Uterus (tissue), 4 donors: ENCODE data around the gene KDM6B. TPM values are rescaled to one million over a fixed set of nuclear protein-coding genes. Genes with fewer than 3 reads are reported as not detected.

Source experiments
- DNase-seq, 2 donors: peaks; one replicate each; pipeline ENCODE4 v3.0.0-alpha.2; 2019 to 2020
- H3K27ac ChIP-seq, 2 donors: fragments of 200-600 bp; sonication (generic); 1 replicate in 1 of 2; 2 replicates in 1 of 2; pipeline ENCODE4 v1.5.1; 2016 to 2018
- H3K27me3 ChIP-seq, 2 donors: fragments of 200-600 bp; sonication (generic); one replicate each; pipeline ENCODE4 v1.5.1; 2018 to 2019; ENCODE audit warnings: control low read depth in 1 of 2
- H3K36me3 ChIP-seq, 2 donors: fragments of 200-600 bp; sonication (generic); one replicate each; pipeline ENCODE4 v1.5.1; 2019; ENCODE audit warnings: control low read depth in 1 of 2
- H3K4me1 ChIP-seq, 2 donors: fragments of 200-600 bp; sonication (generic); one replicate each; pipeline ENCODE4 v1.5.1; 2018 to 2019; ENCODE audit warnings: control low read depth in 1 of 2
- H3K4me3 ChIP-seq, 2 donors: fragments of 200-600 bp; sonication (generic); 1 replicate in 1 of 2; 2 replicates in 1 of 2; pipeline ENCODE4 v1.5.1; 2018 to 2019; ENCODE audit warnings: mild to moderate bottlenecking in 1 of 2
- H3K9me3 ChIP-seq, 2 donors: fragments of 200-600 bp; sonication (generic); one replicate each; pipeline ENCODE4 v1.5.1; 2019; ENCODE audit warnings: control low read depth in 1 of 2
- POLR2A ChIP-seq, 2 donors: fragments of 450-650 bp; IDR thresholded peaks; one replicate each; pipeline ENCODE4 v1.6.1; 2016; ENCODE audit warnings: antibody characterized with exemption in 2 of 2, mild to moderate bottlenecking in 1 of 2, moderate library complexity in 1 of 2
- intact Hi-C: fragments of 100-400 bp; cut with DNase I; formaldehyde crosslinking; loops from one replicate; pipeline ENCODE4 v1.15.1; 2023; ENCODE audit warnings: low total_unique reads
- total RNA-seq, 4 donors: library from RNA; depleted of rRNA in 3 of 4; stranded (reverse); fragments of >200 nt in 3 of 4; gene quantifications; one replicate each; pipeline versions ENCODE4 v1.1.0 to v1.2.4, GENCODE V29; 2014 to 2023
- TF ChIP-seq, protein P1 (sequence below), 4 experiments: fragments of 200-600 bp in 2 of 4; fragments of 450-650 bp in 2 of 4; sonication (generic) in 2 of 4; IDR thresholded peaks; one replicate each; pipeline ENCODE4 v1.5.1; 2016 to 2019; ENCODE audit warnings: antibody characterized with exemption in 4 of 4, mild to moderate bottlenecking in 2 of 4, moderate library complexity in 1 of 4
- donor health status: DM: yes; HTN: yes; CAD: no.

The KDM6B gene
- total RNA-seq, 4 donors from 2014 or later = 2.6 to 47.9 (median 4.4) TPM

- H3K4me3 ChIP-seq = peak overlapping the region; percentile 6 to 10
- no peaks in the 10 kb centered on the region for H3K9me3 ChIP-seq
- DNase-seq = peak in 1 of 2 donors; percentile 55
- peaks cover 0 to 9% of the 10 kb centered on the region in 2 donors for H3K4me1 ChIP-seq
- no peaks in the 10 kb centered on the region for H3K27me3 ChIP-seq
- TF ChIP-seq POLR2A (IDR thresholded peaks at IDR 0.05) = no peak
- TF ChIP-seq, protein P1, sequence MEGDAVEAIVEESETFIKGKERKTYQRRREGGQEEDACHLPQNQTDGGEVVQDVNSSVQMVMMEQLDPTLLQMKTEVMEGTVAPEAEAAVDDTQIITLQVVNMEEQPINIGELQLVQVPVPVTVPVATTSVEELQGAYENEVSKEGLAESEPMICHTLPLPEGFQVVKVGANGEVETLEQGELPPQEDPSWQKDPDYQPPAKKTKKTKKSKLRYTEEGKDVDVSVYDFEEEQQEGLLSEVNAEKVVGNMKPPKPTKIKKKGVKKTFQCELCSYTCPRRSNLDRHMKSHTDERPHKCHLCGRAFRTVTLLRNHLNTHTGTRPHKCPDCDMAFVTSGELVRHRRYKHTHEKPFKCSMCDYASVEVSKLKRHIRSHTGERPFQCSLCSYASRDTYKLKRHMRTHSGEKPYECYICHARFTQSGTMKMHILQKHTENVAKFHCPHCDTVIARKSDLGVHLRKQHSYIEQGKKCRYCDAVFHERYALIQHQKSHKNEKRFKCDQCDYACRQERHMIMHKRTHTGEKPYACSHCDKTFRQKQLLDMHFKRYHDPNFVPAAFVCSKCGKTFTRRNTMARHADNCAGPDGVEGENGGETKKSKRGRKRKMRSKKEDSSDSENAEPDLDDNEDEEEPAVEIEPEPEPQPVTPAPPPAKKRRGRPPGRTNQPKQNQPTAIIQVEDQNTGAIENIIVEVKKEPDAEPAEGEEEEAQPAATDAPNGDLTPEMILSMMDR (IDR thresholded peaks at IDR 0.05) = no peak
- peak overlapping the region; percentile 90 to 98 for H3K27ac ChIP-seq
- no peaks in the 10 kb centered on the region for H3K36me3 ChIP-seq
- intact Hi-C loops = no loop called here
Observed at GRCh38 chr17:7855660-7856010, 21.6 kb downstream of the KDM6B start.

GRCh38 chr17:7856011-7856810, 22.2 kb downstream of the KDM6B start:
- Histone ChIP-seq H3K4me1 (peaks cover 0 to 9% of the 10 kb centered on the region in 2 donors), H3K36me3 (no peaks in the 10 kb centered on the region), H3K27ac (peak overlapping the region; percentile 90 to 98), H3K4me3 (peak overlapping the region; percentile 58 to 80), H3K27me3 (no peaks in the 10 kb centered on the region), H3K9me3 (no peaks in the 10 kb centered on the region)
- TF ChIP-seq, protein P1 (IDR thresholded peaks at IDR 0.05) = no peak
- TF ChIP-seq POLR2A (IDR thresholded peaks at IDR 0.05) = no peak
- peak; percentile 62 to 76 for DNase-seq
- intact Hi-C loops = no loop called here

DNA sequence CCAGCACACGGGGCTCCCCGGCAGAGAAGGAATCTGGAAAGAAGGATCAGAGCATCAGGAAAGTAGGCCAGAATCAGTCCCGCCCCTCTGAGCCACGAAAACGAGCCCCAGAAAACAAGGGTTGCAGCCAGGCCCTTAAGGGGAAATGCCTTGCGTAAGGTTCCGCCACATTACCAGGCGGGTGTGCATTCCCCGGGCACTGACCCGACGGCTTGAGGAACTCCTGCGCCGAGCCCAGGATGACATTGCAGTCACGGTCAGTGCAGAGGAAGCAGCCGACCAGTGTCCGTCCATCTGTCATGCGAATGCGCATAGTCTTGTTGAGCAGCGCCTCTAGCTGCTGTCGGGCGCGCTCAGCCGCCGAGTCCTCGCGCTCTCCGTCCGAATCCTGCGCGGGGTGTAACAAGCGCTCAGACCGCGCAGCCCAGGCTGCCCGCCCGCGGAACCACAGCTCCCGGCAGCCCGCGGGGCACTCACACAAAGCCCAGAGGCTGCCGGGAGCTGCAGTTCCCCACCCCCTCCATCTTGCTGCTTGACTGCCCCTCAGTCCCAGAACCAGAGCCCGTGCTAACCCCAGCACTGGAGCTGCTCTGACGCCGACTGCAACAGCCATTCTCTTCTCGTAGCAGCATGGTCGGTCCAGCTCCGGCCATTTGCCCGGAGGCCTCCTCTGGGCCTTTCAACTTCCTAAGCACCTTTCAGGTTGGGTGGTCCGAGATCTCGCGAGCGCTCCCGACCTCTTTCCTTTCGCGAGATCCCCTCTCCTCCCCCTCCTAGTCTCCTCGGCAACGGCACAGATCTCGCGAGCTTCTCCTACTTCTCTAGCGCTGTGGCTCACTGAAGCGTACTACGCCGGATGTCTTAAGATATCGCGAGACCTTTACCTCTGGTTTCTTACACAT, 23.0 kb downstream of the KDM6B start, which contains the start of gene NAA38:
Gene NAA38 (minus strand): TSS at position 749 of the 902 bp plus-strand sequence. CDS start 96 bp downstream, at position 653.
- no peaks in the 10 kb centered on the region for H3K36me3 ChIP-seq
- peak in 1 of 2 donors; percentile 64 for TF ChIP-seq POLR2A (IDR thresholded peaks at IDR 0.05)
- TF ChIP-seq, protein P1 (IDR thresholded peaks at IDR 0.05) = peak; percentile 67 to 77 (median 72)
- DNase-seq = peak; percentile 96 to 99
- no peaks in the 10 kb centered on the region for H3K9me3 ChIP-seq
- peaks cover 0 to 9% of the 10 kb centered on the region in 2 donors for H3K4me1 ChIP-seq
- intact Hi-C loops = no loop called here
- H3K27ac ChIP-seq = peak within 1 kb of the TSS; percentile 90 to 98
- H3K4me3 ChIP-seq = peak within 1 kb of the TSS; percentile 58 to 80
- H3K27me3 ChIP-seq = no peaks in the 10 kb centered on the region

DNA sequence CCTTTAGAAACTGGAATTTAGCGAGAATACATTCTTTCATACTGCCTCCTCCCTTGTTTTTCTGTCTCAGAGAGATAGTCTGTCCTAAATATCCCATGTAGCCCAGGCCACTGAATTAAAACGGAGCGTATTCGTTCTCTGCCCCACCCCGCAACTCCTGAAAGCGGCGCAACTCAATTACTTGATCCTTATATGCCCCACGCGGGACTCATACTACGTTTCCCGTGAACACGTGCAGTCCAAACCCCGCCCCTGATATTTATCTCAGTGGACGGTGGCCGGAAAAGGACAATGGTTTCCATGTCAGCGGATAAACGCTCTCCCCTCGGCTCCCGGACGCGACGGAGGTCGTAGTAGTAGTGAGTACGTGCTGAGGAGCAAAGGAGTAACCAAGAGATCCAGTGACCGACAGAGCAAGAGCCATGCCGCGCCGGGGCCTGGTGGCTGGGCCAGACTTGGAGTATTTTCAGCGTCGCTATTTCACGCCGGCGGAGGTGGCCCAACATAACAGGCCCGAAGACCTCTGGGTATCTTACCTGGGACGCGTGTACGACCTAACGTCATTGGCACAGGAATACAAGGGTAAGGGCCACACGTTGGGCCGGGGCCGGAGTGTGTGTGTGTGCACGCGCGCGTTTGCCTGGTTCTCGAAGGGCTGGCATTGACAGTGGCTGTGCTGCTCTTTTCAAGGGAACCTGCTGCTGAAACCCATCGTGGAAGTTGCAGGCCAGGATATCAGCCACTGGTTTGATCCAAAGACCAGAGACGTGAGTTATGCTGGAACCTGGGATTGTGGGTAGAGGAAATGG, 23.9 kb downstream of the KDM6B start, which contains the start of gene CYB5D1:
Gene CYB5D1 (plus strand): TSS at position 291 of the 809 bp plus-strand sequence. CDS start 132 bp downstream, at position 423.
- no peaks in the 10 kb centered on the region for H3K36me3 ChIP-seq
- peaks cover 0 to 9% of the 10 kb centered on the region in 2 donors for H3K4me1 ChIP-seq
- peak within 1 kb of the TSS; percentile 58 to 80 for H3K4me3 ChIP-seq
- H3K9me3 ChIP-seq = no peaks in the 10 kb centered on the region
- no peaks in the 10 kb centered on the region for H3K27me3 ChIP-seq
- TF ChIP-seq, protein P1 (IDR thresholded peaks at IDR 0.05) = peak in 1 of 4 experiments; percentile 23
- peak; percentile 43 to 56 for TF ChIP-seq POLR2A (IDR thresholded peaks at IDR 0.05)
- peak; percentile 90 to 96 for DNase-seq
- intact Hi-C loops = no loop called here
- peak within 1 kb of the TSS; percentile 90 to 98 for H3K27ac ChIP-seq
